ENCODE measurements around the gene HSPB9. TPM values are rescaled to one million over a fixed set of nuclear protein-coding genes. Genes with fewer than 3 reads are reported as not detected.

The HSPB9 gene, protein sequence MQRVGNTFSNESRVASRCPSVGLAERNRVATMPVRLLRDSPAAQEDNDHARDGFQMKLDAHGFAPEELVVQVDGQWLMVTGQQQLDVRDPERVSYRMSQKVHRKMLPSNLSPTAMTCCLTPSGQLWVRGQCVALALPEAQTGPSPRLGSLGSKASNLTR
- under 1 TPM in 1 of 3 donors, not detected in 2; 0.10 TPM for total RNA-seq

DNA sequence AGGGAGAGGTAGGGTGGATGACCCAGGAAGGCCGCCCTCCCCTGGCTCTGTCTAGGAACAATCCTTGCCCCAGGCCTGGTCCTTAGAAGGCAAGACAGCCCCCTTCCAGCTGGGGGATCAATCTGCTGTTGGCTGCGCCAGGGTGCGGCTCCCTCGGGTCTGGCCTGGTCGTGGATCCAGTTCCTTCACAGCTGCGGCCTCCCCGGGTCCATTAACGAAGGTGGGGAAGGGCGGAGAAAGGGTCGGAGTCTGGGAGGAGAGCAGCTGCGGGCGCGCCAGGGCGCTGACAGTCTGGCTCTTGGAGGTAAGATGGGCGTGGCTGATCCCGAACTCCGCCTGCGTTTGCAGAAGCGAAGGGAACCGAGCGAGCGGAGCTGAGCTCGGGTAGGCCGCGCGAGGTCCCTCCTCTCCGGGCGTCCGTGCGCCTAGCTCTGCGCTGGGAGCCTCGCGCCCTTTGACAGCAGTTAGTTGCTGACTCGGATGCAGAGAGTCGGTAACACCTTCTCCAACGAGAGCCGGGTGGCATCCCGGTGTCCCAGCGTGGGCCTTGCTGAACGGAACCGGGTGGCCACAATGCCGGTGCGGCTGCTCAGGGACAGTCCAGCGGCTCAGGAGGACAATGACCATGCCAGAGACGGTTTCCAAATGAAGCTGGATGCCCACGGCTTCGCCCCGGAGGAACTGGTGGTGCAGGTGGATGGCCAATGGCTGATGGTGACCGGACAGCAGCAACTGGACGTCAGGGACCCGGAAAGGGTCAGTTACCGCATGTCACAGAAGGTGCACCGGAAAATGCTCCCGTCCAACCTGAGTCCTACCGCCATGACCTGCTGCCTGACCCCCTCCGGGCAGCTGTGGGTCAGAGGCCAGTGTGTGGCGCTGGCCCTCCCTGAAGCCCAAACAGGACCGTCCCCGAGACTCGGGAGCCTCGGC is at the start of gene HSPB9:
HSPB9 (plus strand) TSS at position 434 of the 933 bp plus-strand sequence; CDS start at position 481, 47 bp downstream.
- H3K27me3 Mint-ChIP-seq (ENCODE audit: low read depth), result no peaks in the 10 kb centered on the region
- DNase-seq (no peak), ATAC-seq (no peak)
- H3K4me3 Mint-ChIP-seq, result peak within 1 kb of the TSS; percentile 75
- peaks cover 10% of the 10 kb centered on the region for H3K4me1 Mint-ChIP-seq (ENCODE audit: low read depth)
- H3K9me3 Mint-ChIP-seq, result no peaks in the 10 kb centered on the region
- peaks cover 22% of the 10 kb centered on the region for H3K36me3 Mint-ChIP-seq (ENCODE audit: insufficient read depth)

DNA sequence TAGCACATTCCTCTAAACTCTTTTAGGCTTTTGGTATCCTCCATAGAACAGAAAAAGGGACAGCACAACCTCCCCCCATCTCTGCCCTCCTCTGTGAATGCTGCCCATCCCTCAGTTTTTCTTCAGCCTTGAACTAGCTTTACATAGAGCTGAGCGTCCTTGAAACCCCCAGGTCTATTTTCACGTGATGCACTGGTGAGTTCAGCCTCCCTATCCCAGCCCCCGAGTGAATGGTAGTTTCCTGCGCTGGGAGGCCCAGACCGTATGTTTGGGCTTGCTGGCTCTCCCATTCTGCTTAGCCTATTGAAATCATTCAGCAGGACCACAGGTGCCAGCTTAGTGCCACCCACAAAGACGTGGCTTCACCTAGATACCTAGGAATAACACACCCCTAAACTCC is 46.8 kb upstream of the HSPB9 start:
- DNase-seq (no peak), ATAC-seq (no peak)
- H3K9me3 Mint-ChIP-seq, result no peaks in the 10 kb centered on the region
- H3K36me3 Mint-ChIP-seq (ENCODE audit: insufficient read depth), result no peaks in the 10 kb centered on the region
- H3K27me3 Mint-ChIP-seq (ENCODE audit: low read depth), result peaks cover 27% of the 10 kb centered on the region
- H3K4me3 Mint-ChIP-seq, result no peak overlapping the region
- H3K4me1 Mint-ChIP-seq (ENCODE audit: low read depth), result peaks cover 2% of the 10 kb centered on the region

DNA sequence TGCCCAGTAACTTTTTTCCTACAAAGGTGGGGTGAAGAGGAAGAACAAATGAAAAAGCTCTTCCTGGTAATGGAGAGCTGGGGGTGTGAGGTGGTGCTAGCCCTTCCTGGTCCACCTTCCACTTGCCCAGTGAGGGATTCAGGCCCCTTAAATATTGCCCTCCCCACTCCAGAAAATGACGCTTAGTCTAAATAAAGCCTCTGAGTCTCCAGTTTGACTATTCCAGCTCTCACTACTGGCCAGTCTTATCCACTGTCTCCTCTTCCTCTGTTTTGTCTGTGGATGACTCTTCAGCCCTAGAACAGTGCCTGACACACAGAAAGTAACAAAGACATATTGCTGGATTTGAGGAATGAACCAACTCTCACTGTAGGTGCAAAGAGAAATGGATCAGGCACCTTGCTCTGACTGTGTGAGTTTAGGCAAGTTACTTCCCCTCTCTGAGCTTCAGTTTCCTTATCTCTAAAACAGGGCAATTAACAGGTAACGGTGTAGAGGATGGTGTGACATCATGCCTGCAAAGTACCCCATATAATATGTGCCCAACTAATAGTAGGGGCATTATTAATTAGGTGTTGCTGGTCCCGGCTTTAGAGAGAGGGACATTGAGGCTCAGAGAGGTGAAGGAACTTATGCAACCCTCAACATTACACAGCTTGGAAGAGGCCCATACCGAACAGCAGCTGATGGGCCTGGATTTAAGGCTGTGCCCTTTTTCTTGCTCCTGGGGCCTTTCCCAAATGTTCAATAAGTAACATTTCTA is 45.6 kb upstream of the HSPB9 start:
- no peak for ATAC-seq
- H3K4me3 Mint-ChIP-seq, result no peak overlapping the region
- no peaks in the 10 kb centered on the region for H3K36me3 Mint-ChIP-seq (ENCODE audit: insufficient read depth)
- peaks cover 16% of the 10 kb centered on the region for H3K27me3 Mint-ChIP-seq (ENCODE audit: low read depth)
- H3K4me1 Mint-ChIP-seq (ENCODE audit: low read depth), result peaks cover 2% of the 10 kb centered on the region
- no peaks in the 10 kb centered on the region for H3K9me3 Mint-ChIP-seq
- no peak for DNase-seq

DNA sequence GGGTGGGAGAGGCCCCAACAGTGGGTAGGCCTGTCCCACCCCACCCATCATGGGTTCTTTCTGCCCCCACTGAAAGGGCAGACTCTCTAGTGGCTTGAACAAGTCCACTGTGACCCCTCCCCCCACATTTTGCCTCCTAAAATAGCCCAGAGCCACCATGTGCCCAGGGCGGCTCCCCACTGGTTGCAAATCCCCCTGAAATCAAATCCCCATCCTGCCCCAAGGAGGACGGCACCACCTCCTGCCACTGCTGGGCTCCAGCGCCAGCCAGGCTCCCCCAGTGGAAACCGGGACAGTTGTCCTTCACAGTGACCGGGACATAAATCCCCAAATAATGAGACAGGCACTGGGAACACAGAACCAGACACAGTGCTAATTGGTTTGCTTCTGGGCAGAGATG is 44.8 kb upstream of the HSPB9 start:
- no peaks in the 10 kb centered on the region for H3K9me3 Mint-ChIP-seq
- no peaks in the 10 kb centered on the region for H3K36me3 Mint-ChIP-seq (ENCODE audit: insufficient read depth)
- ATAC-seq (no peak), DNase-seq (no peak)
- H3K27me3 Mint-ChIP-seq (ENCODE audit: low read depth), result peaks cover 14% of the 10 kb centered on the region
- no peak overlapping the region for H3K4me3 Mint-ChIP-seq
- peaks cover 2% of the 10 kb centered on the region for H3K4me1 Mint-ChIP-seq (ENCODE audit: low read depth)

DNA sequence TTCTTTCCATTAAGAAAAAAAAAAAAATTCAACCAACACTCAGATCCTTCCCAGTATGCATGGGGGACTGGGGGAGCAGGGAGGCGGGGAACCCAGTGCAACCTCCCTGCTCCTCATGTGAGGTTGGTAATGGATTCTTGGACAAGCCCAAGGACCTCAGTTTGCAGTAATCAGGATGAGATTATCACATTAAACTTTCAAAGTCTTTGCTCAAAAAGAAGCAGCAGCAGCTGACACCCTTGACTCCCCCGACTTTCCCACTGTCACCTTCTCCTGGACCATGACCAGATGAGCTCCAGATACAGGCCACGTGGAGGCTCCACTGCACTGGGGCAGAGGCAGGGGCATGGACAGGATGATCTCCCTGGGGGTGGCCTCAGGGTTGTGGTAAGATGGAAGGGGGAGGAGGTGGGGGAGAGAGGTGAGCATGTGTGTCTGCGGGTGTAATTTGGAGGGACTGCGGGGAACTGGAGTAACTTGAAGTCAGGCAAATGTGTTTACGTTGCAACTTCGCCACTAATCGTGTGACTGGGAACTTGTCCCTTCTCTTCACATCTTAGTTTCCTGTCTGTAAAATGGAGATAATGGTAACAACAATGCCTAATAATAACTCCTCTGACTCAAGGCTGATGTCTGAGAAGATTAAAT is 44.1 kb upstream of the HSPB9 start:
- Mint-ChIP-seq H3K36me3 (ENCODE audit: insufficient read depth) (no peaks in the 10 kb centered on the region), H3K4me1 (ENCODE audit: low read depth) (no peaks in the 10 kb centered on the region), H3K9me3 (no peaks in the 10 kb centered on the region), H3K4me3 (no peak overlapping the region), H3K27me3 (ENCODE audit: low read depth) (peaks cover 6% of the 10 kb centered on the region)
- DNase-seq, result no peak
- ATAC-seq, result no peak

DNA sequence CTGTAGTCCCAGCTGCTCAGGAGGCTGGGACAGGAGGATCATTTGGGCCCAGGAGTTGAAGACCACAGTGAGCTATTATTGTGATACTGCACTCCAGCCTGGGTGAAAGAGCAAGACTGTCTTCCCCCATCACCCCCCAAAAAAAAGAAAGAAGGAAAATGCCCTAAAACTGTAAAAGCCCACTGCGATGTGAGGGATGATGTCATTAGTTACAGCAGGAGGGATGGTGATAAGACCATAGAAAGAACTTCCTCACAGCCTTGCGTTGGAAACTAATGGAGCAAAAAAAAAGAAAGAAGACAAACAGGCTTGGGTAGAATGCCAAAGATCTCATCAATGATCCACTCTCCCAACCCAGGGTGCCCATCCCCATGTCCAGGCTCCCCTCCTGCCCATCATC is 43.1 kb upstream of the HSPB9 start:
- Mint-ChIP-seq H3K4me1 (ENCODE audit: low read depth) (no peaks in the 10 kb centered on the region), H3K27me3 (ENCODE audit: low read depth) (no peaks in the 10 kb centered on the region), H3K36me3 (ENCODE audit: insufficient read depth) (no peaks in the 10 kb centered on the region), H3K9me3 (no peaks in the 10 kb centered on the region), H3K4me3 (no peak overlapping the region)
- DNase-seq (no peak), ATAC-seq (no peak)

DNA sequence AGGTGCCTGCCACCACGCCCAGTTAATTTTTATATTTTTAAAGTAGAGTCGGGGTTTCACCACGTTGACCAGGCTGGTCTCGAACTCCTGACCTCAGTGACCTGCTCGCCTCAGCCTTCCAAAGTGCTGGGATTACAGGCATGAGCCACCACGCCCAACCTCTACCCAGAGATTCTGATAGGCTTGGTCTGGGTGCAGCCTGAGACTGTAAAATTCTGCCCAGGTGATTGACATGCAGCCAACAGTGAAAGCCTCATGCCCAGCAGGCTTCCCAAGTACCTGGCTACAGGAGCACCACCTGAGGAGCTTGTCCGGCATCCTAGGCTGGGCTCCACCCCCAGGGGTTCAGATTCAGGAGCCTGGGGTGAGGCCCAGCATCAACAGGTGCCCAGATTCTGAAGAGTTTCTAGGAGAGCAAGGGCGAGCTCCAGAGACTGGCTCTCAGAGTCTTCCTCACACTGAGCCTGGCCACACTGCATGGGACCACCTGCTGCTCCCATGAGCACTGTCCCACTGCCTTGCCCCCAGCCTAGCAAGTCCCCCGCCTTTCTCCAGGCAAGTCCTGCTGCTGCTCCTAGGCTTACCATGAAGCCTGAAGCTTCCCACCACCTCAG is 41.0 kb upstream of the HSPB9 start:
- no peak for ATAC-seq
- no peak overlapping the region for H3K4me3 Mint-ChIP-seq
- H3K9me3 Mint-ChIP-seq, result no peaks in the 10 kb centered on the region
- H3K4me1 Mint-ChIP-seq (ENCODE audit: low read depth), result no peaks in the 10 kb centered on the region
- H3K36me3 Mint-ChIP-seq (ENCODE audit: insufficient read depth), result no peaks in the 10 kb centered on the region
- H3K27me3 Mint-ChIP-seq (ENCODE audit: low read depth), result no peaks in the 10 kb centered on the region
- no peak for DNase-seq

DNA sequence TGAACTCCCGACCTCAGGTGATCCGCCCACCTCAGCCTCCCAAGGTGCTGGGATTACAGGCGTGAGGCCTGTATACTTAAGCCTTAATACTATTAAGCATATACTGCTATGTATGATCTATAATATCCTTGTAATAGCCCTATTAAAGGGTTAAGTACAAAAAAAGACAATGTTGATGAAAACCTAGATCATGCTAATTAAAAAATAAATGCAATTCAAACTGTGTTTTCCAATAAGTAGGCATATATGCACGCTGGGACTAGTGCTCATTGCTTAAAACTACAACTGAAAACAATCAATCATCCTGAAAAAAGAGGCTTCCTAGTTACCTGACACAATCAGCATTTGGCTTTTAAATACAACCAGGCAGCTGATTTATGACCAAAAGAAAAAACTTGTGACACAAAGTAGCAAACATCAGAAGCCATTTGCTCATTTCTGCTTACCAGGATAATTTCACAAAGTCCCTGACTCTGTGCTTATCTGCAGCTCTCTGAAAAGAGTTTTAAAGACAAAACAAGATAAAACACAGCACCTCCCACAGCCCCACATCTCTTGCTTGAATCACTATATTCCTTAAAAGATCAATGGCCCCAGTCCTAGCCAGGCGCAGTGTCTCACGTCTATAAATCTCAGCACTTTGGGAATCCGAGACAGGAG is 35.4 kb upstream of the HSPB9 start:
- Mint-ChIP-seq H3K27me3 (ENCODE audit: low read depth) (peaks cover 15% of the 10 kb centered on the region), H3K9me3 (no peaks in the 10 kb centered on the region), H3K4me1 (ENCODE audit: low read depth) (no peaks in the 10 kb centered on the region), H3K36me3 (ENCODE audit: insufficient read depth) (no peaks in the 10 kb centered on the region), H3K4me3 (no peak overlapping the region)
- ATAC-seq, result no peak
- no peak for DNase-seq

DNA sequence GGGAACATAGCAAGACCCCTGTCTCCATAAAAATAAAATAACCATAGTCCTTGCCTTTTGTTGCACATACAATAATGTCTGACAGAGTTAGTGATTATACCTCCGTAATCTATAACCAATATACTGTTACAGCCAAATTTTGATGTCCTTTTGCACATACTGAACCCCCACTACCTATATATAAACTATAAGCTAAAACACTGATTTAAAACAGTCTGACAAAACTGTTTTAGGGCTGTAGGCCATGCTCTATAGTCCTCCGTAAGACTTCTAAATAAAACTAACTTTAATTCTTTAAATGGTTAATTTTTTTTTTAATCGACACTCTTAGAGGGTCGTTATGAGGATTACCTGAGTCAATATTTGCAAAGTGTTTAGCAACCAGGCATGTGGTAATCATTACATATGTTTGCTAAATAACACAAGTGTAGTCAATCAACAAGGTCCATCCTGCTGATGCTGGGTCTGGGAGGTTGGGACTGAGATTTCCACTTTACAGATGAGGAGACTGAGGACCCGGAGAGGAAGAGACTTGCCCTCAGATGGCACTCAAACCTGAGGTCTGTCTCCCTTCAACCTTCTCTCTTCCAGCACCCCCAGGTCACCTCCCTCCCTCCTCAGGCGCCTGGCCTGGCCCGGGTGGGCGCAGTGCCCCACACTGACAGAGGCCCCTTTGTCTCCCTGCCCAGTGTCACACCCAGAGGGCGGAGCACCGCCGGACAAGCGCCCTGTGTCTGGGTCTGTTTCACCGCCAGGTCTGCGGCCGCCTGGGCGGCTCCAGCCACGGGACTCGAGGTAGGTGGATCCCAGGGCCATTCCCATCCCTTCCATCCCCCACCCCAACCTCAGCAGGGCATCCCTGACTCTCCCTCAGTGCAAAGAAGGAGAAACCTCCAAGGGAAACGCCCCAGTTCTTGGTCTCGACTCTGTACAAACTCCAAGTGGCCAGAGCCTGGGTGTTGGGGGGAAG is 34.6 kb upstream of the HSPB9 start:
- Mint-ChIP-seq H3K36me3 (ENCODE audit: insufficient read depth) (no peaks in the 10 kb centered on the region), H3K4me1 (ENCODE audit: low read depth) (no peaks in the 10 kb centered on the region), H3K4me3 (no peak overlapping the region), H3K27me3 (ENCODE audit: low read depth) (peaks cover 15% of the 10 kb centered on the region), H3K9me3 (no peaks in the 10 kb centered on the region)
- ATAC-seq (no peak), DNase-seq (no peak)

DNA sequence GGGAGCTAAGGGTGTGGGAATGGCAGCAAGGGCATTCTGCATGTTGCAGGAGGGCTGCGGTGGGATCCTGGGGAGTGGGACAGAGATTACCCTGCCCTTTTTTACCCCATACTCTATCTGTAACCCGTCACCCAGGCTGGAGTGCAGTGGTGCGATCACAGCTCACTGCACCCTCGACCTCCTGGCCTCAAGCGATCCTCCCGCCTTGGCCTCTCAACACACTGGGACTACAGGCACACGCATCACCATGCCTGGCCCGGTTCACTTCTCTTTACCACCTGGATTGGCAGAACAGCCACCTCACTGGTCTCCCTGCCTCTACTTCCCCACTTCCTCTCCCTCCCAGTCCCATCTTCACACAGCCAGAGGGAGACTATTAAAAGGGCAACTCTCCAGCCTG is 33.9 kb upstream of the HSPB9 start:
- Mint-ChIP-seq H3K4me1 (ENCODE audit: low read depth) (no peaks in the 10 kb centered on the region), H3K36me3 (ENCODE audit: insufficient read depth) (no peaks in the 10 kb centered on the region), H3K4me3 (no peak overlapping the region), H3K27me3 (ENCODE audit: low read depth) (peaks cover 15% of the 10 kb centered on the region), H3K9me3 (no peaks in the 10 kb centered on the region)
- ATAC-seq (no peak), DNase-seq (no peak)

DNA sequence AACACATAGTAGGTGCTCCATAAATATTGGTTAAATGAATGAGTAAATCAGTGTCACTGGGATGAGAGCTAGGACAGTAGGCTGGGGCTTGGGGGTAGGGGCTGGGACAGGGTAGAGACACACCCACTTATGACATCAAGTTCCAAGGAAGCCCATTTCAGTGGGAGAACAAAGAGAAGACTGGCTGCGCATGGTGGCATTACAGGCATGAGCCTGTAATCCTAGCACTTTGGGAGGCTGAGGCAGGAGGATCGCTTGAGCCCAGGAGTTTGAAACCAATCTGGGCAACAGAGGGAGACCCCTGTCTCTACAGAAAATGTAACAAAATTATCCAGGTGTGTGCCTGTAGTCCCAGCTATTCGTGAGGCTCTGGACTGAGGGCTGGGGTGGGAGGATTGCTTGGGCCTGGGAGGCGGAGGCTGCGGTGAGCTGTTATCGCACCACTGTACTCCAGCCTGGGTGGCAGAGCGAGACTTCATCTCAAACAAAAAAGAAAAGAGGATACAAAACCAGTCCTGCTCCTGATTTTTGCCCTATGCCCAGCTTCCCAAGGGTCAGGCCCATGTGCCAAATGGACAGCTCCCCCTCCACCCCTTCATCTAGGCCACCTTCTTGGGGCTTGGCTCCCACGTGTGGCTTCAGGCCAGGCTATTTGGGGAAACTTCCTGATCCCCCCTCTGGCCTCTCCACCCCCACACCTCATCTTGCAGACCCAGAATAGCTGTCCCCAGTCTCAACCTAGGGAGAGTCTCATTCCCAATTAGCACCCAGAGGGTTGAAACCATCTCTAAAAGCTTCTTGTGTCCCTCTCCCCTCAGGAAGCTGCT is 31.4 kb upstream of the HSPB9 start:
- no peak for ATAC-seq
- H3K9me3 Mint-ChIP-seq, result no peaks in the 10 kb centered on the region
- peaks cover 18% of the 10 kb centered on the region for H3K27me3 Mint-ChIP-seq (ENCODE audit: low read depth)
- H3K4me3 Mint-ChIP-seq, result no peak overlapping the region
- H3K4me1 Mint-ChIP-seq (ENCODE audit: low read depth), result no peaks in the 10 kb centered on the region
- H3K36me3 Mint-ChIP-seq (ENCODE audit: insufficient read depth), result no peaks in the 10 kb centered on the region
- DNase-seq, result no peak

DNA sequence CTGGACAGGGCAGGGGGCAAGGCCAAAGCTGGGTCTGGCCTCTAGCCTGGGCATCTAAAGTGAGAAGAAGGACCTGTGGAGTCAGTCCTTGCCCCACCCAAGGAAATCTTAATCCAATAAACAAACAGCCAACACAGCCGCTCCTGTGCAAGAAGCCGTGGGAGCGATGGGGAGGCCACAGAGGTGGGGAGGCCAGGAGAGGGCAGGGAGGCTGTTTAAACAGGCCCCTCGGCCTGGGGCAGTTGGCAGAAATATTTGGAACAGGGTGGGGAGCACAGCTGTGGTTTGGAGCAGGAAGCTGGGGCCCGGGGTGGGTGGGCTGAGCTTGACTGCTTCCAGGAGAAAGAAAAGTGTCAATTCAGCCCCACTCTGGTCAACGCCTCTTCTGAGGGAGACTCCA is 29.7 kb upstream of the HSPB9 start:
- ATAC-seq (no peak), DNase-seq (no peak)
- Mint-ChIP-seq H3K9me3 (no peaks in the 10 kb centered on the region), H3K36me3 (ENCODE audit: insufficient read depth) (no peaks in the 10 kb centered on the region), H3K4me1 (ENCODE audit: low read depth) (peaks cover 6% of the 10 kb centered on the region), H3K27me3 (ENCODE audit: low read depth) (peaks cover 33% of the 10 kb centered on the region), H3K4me3 (no peak overlapping the region)
